IMR-90 (cell line): ENCODE measurements around the gene FAM83F. TPM values are rescaled to one million over a fixed set of nuclear protein-coding genes. Genes with fewer than 3 reads are reported as not detected.

Experiments
- ATAC-seq: fragments of 200-7000 bp; cut with Tn5 transposase; 2 replicates; pipeline ENCODE4 v1.9.1; 2020; ENCODE audit warnings: low read depth, mild to moderate bottlenecking, moderate library complexity
- BruUV-seq: library from RNA; stranded (reverse); fragments of 400-500 nt; replicated peaks from 2 replicates; lab custom pipeline; 2021; lab: Mats Ljungman, UMichigan
- CTCF ChIA-PET: fragments of 300-600 bp; formaldehyde crosslinking; extraction: SDS; loops from one replicate; lab custom pipeline; 2021; ENCODE audit warnings: antibody characterized with exemption; lab: Yijun Ruan, JAX
- POLR2A ChIA-PET: fragments of 300-600 bp; sonication (Branson Sonifier 250); formaldehyde crosslinking; loops from one replicate; lab custom pipeline; 2022; ENCODE audit warnings: antibody characterized with exemption; ENCODE audit not compliant: unreplicated experiment; lab: Charles Lee
- DNase-seq: peaks from one replicate; pipeline ENCODE4 v3.0.0; 2013
- H2AFZ ChIP-seq: replicated peaks from 2 replicates; pipeline ENCODE3; 2013; ENCODE audit warnings: low read length, mild to moderate bottlenecking; ENCODE audit not compliant: poor library complexity
- H2AK5ac ChIP-seq: 2 replicates; pipeline ENCODE4 v1.6.1; 2013; ENCODE audit warnings: low read depth, low read length, inconsistent platforms
- H2AK9ac ChIP-seq: replicated peaks from 2 replicates; pipeline ENCODE3; 2013; ENCODE audit warnings: mild to moderate bottlenecking, low read depth, low read length, moderate library complexity; ENCODE audit not compliant: poor library complexity
- H2BK120ac ChIP-seq: 2 replicates; pipeline ENCODE4 v1.6.1; 2013; ENCODE audit warnings: low read depth, low read length, inconsistent platforms
- H2BK15ac ChIP-seq: 3 replicates; pipeline ENCODE4 v1.6.1; 2013; ENCODE audit warnings: low read depth, low read length, inconsistent platforms
- H2BK20ac ChIP-seq: 2 replicates; pipeline ENCODE4 v1.6.1; 2013; ENCODE audit warnings: low read depth, mild to moderate bottlenecking, inconsistent platforms, low read length, moderate library complexity
- H2BK5ac ChIP-seq: 2 replicates; pipeline ENCODE4 v1.6.1; 2013; ENCODE audit warnings: mild to moderate bottlenecking, low read depth, low read length, inconsistent platforms; ENCODE audit not compliant: poor library complexity, severe bottlenecking
- H3K14ac ChIP-seq: replicated peaks from 2 replicates; pipeline ENCODE4 v1.6.1; 2013; ENCODE audit warnings: low read depth, low read length, inconsistent platforms
- H3K18ac ChIP-seq: 2 replicates; pipeline ENCODE4 v1.6.1; 2013; ENCODE audit warnings: low read depth, low read length, control low read depth
- H3K23ac ChIP-seq: 2 replicates; pipeline ENCODE4 v1.6.1; 2013; ENCODE audit warnings: low read depth, low read length, inconsistent platforms
- H3K27ac ChIP-seq: 2 replicates; pipeline ENCODE4 v1.5.1; 2013; ENCODE audit warnings: mild to moderate bottlenecking, control low read depth, low read length; ENCODE audit not compliant: insufficient read depth
- H3K27me3 ChIP-seq: 2 replicates; pipeline ENCODE4 v1.6.1; 2013; ENCODE audit warnings: low read length; ENCODE audit not compliant: control insufficient read depth, insufficient read depth
- H3K36me3 ChIP-seq: 2 replicates; pipeline ENCODE4 v1.6.1; 2013; ENCODE audit warnings: low read length, mixed read lengths; ENCODE audit not compliant: control insufficient read depth, insufficient read depth
- H3K4ac ChIP-seq: 2 replicates; pipeline ENCODE4 v1.6.1; 2013; ENCODE audit warnings: low read depth, low read length, inconsistent platforms
- H3K4me1 ChIP-seq: 2 replicates; pipeline ENCODE4 v1.6.1; 2013; ENCODE audit warnings: low read length, mixed read lengths; ENCODE audit not compliant: control insufficient read depth, insufficient read depth
- H3K4me2 ChIP-seq: 2 replicates; pipeline ENCODE4 v1.6.1; 2013; ENCODE audit warnings: low read depth, mild to moderate bottlenecking, control low read depth, low read length, moderate library complexity
- H3K4me3 ChIP-seq: 2 replicates; pipeline ENCODE4 v1.5.1; 2013; ENCODE audit warnings: low read depth, mild to moderate bottlenecking, control low read depth, low read length, moderate library complexity; ENCODE audit not compliant: insufficient read depth
- H3K56ac ChIP-seq: 2 replicates; pipeline ENCODE4 v1.6.1; 2013; ENCODE audit warnings: low read length, inconsistent platforms; ENCODE audit not compliant: insufficient read depth; ENCODE audit errors: extremely low read depth
- H3K79me1 ChIP-seq, 2 experiments: 2 replicates each; pipeline ENCODE4 v1.6.1; 2013; ENCODE audit warnings: low read length in 2 of 2, inconsistent platforms in 1 of 2, low read depth in 1 of 2
- H3K9ac ChIP-seq: 2 replicates; pipeline ENCODE4 v1.6.1; 2013; ENCODE audit warnings: low read depth, low read length, control low read depth
- H3K9me1 ChIP-seq: 2 replicates; pipeline ENCODE4 v1.6.1; 2013; ENCODE audit warnings: low read length, inconsistent platforms; ENCODE audit not compliant: insufficient read depth
- H3K9me3 ChIP-seq: 2 replicates; pipeline ENCODE4 v1.6.1; 2013; ENCODE audit warnings: low read length; ENCODE audit not compliant: control insufficient read depth, insufficient read depth
- H4K20me1 ChIP-seq: 2 replicates; pipeline ENCODE4 v1.6.1; 2013; ENCODE audit warnings: low read length, inconsistent platforms; ENCODE audit not compliant: insufficient read depth
- H4K5ac ChIP-seq: 2 replicates; pipeline ENCODE4 v1.6.1; 2013; ENCODE audit warnings: mild to moderate bottlenecking, low read depth, low read length, control low read depth
- H4K8ac ChIP-seq, 2 experiments: 2 replicates each; pipeline ENCODE4 v1.6.1; 2013; ENCODE audit warnings: low read depth in 2 of 2, low read length in 2 of 2, control low read depth in 1 of 2, inconsistent platforms in 1 of 2
- H4K91ac ChIP-seq: 2 replicates; pipeline ENCODE4 v1.6.1; 2013; ENCODE audit warnings: low read depth, low read length, inconsistent platforms; ENCODE audit not compliant: insufficient read depth
- BHLHE40 ChIP-seq: fragments of 150-350 bp; IDR thresholded peaks from 2 replicates; pipeline ENCODE4 v1.6.1; 2016; ENCODE audit warnings: mild to moderate bottlenecking, low read depth, low read length
- ELK1 ChIP-seq: fragments of 150-350 bp; IDR thresholded peaks from 2 replicates; pipeline ENCODE4 v1.6.1; 2016; ENCODE audit warnings: low read depth, mild to moderate bottlenecking, low read length, moderate library complexity, borderline replicate concordance
- MAZ ChIP-seq: IDR thresholded peaks from 2 replicates; pipeline ENCODE4 v1.6.1; 2012; ENCODE audit warnings: low read depth, mild to moderate bottlenecking, low read length, improper control_type of control experiment, moderate library complexity, borderline replicate concordance
- MXI1 ChIP-seq: IDR thresholded peaks from 2 replicates; pipeline ENCODE4 v1.6.1; 2012; ENCODE audit warnings: low read depth, mild to moderate bottlenecking, low read length, moderate library complexity, borderline replicate concordance
- NFE2L2 ChIP-seq: fragments of 150-350 bp; IDR thresholded peaks from 2 replicates; pipeline ENCODE4 v1.6.1; 2016; ENCODE audit warnings: low read depth, mild to moderate bottlenecking, low read length
- POLR2A ChIP-seq: IDR thresholded peaks from 2 replicates; pipeline ENCODE4 v1.6.1; 2012; ENCODE audit warnings: mild to moderate bottlenecking, low read depth, low read length
- RCOR1 ChIP-seq: IDR thresholded peaks from 2 replicates; pipeline ENCODE4 v1.6.1; 2012; ENCODE audit warnings: mild to moderate bottlenecking, low read length, improper control_type of control experiment; ENCODE audit not compliant: insufficient replicate concordance
- WGBS, 2 experiments: methylation state at CpG; one replicate each; pipeline versions ENCODE4 v1.1.5 to v1.1.7; 2013; ENCODE audit warnings: missing lambda C conversion rate in 2 of 2; ENCODE audit not compliant: insufficient read length in 1 of 2; ENCODE audit errors: extremely low coverage in 2 of 2; 5-methylcytosine and 5-hydroxymethylcytosine counted together
- dilution Hi-C: fragments of 300-500 bp; cut with HindIII; formaldehyde crosslinking; loops from one replicate; pipeline ENCODE4 v1.14.3; 2018; ENCODE audit warnings: low sequenced_read_pairs; ENCODE audit not compliant: unreplicated experiment
- in situ Hi-C: fragments of 300-500 bp; cut with MboI; formaldehyde crosslinking; loops from 3 replicates; pipeline ENCODE4 v1.14.3; 2019; ENCODE audit warnings: low sequenced_read_pairs, inconsistent platforms, mixed read lengths
- intact Hi-C: fragments of 100-400 bp; cut with micrococcal nuclease; formaldehyde crosslinking; loops from 2 replicates; pipeline ENCODE4 v1.10.0; 2022
- polyA plus RNA-seq, 3 experiments: library from polyadenylated mRNA; depleted of rRNA; stranded (reverse); fragments of >200 nt; gene quantifications; 2 replicates each; pipeline ENCODE4 v1.2.3, GENCODE V29; 2012; ENCODE audit warnings: low replicate concordance in 1 of 3
- total RNA-seq: library from RNA; depleted of rRNA; stranded (reverse); fragments of >200 nt; gene quantifications from 2 replicates; pipeline ENCODE4 v1.2.3, GENCODE V29; 2012

FAM83F gene
- total and polyA plus RNA-seq, 2 of the 4 experiments (the other 2 are of a cell fraction): not detected

- peaks cover 10% of the 10 kb centered on the region for H3K4me1 ChIP-seq
- no peak overlapping the region for H3K23ac ChIP-seq
- BruUV-seq: no TSS peak
- in situ Hi-C loops (no loop called here), intact Hi-C loops (no loop called here), dilution Hi-C loops (no loop called here)
- no peak overlapping the region for H3K14ac ChIP-seq
- H3K4ac ChIP-seq: peak overlapping the region; percentile 59
- no peak overlapping the region for H3K18ac ChIP-seq
- H2BK15ac ChIP-seq: 0 out of 3 replicates have a peak overlapping the region, but pooled peaks have one; percentile 8
- no peaks in the 10 kb centered on the region for H3K79me1 ChIP-seq
- no peaks in the 10 kb centered on the region for H3K27me3 ChIP-seq
- no peak overlapping the region for H3K9ac ChIP-seq
- peak overlapping the region in 1 of 2 experiments; percentile 15; a peak in 2 of 4 replicates for H4K8ac ChIP-seq
- H4K91ac ChIP-seq: peak overlapping the region; percentile 42; the same call in 1 of the 2 replicates
- H3K36me3 ChIP-seq: no peaks in the 10 kb centered on the region
- CTCF ChIA-PET: no interaction called here
- no peak for ATAC-seq
- no peak overlapping the region for H3K4me3 ChIP-seq
- no peak overlapping the region for H3K4me2 ChIP-seq
- H2BK5ac ChIP-seq: no peak overlapping the region
- H2AK5ac ChIP-seq: peak overlapping the region; percentile 10
- no peak overlapping the region for H3K56ac ChIP-seq
- H2BK20ac ChIP-seq: peak overlapping the region; percentile 29
- peak overlapping the region; percentile 53 for H2BK120ac ChIP-seq
- TF ChIP-seq POLR2A (no peak), MAZ (no peak), RCOR1 (no peak), BHLHE40 (no peak), NFE2L2 (no peak), ELK1 (no peak), MXI1 (no peak)
- H2AK9ac ChIP-seq: peak overlapping the region; percentile 37
- 0 out of 2 replicates have a peak, but pooled peaks cover 2% of the 10 kb centered on the region for H3K9me1 ChIP-seq
- no peak for DNase-seq
- POLR2A ChIA-PET: no interaction called here
- peak overlapping the region; percentile 40 for H2AFZ ChIP-seq
- H4K5ac ChIP-seq: no peak overlapping the region
- WGBS, 2 experiments: 67% methylated on average over 6 of the region's 11 CpGs; no CpG with 5 or more reads in 1 of the 2 experiments
- H3K9me3 ChIP-seq: no peaks in the 10 kb centered on the region
- no peaks in the 10 kb centered on the region; the same call in 1 of the 2 replicates for H4K20me1 ChIP-seq
- H3K27ac ChIP-seq: no peak overlapping the region
These were observed 35.7 kb upstream of the FAM83F start for GRCh38 chr22:39958949-39959639.
